Upper lobe of right lung (tissue), 1 donor: ENCODE data around the gene MOSPD2. TPM values are rescaled to one million over a fixed set of nuclear protein-coding genes. Genes with fewer than 3 reads are reported as not detected.

Experiments used
- ATAC-seq: fragments of 200-7000 bp; cut with Tn5 transposase; one replicate; pipeline ENCODE4 v1.9.1; 2020; ENCODE audit warnings: mild to moderate bottlenecking, moderate library complexity
- DNase-seq: peaks from one replicate; pipeline ENCODE4 v3.0.0-alpha.2; 2020
- H3K27ac ChIP-seq: fragments of 200-600 bp; one replicate; pipeline ENCODE4 v1.8.0; 2022
- H3K27me3 ChIP-seq: fragments of 200-600 bp; one replicate; pipeline ENCODE4 v1.8.0; 2022; ENCODE audit warnings: mild to moderate bottlenecking
- H3K36me3 ChIP-seq: fragments of 200-600 bp; one replicate; pipeline ENCODE4 v1.8.0; 2022
- H3K4me1 ChIP-seq: fragments of 200-600 bp; one replicate; pipeline ENCODE4 v1.8.0; 2022
- H3K4me3 ChIP-seq: fragments of 200-600 bp; one replicate; pipeline ENCODE4 v1.8.0; 2022; ENCODE audit warnings: mild to moderate bottlenecking
- H3K9me3 ChIP-seq: fragments of 200-600 bp; one replicate; pipeline ENCODE4 v1.8.0; 2022
- intact Hi-C: fragments of 100-400 bp; cut with DNase I; formaldehyde crosslinking; loops from one replicate; pipeline ENCODE4 v1.11.0; 2022
- long read RNA-seq: library from polyadenylated mRNA; unstranded; transcript quantifications from one replicate; pipeline ENCODE4 v2.0.0, GENCODE V29; 2021
- total RNA-seq: library from RNA; stranded (reverse); fragmentation: NEBNext Ultra II Directional; extraction: Animal tissue kit (Norgen Biotek cat#: 25700); gene quantifications from one replicate; pipeline ENCODE4 v1.2.1, GENCODE V29; 2021
- TF ChIP-seq, protein P1 (sequence below): fragments of 200-600 bp; IDR thresholded peaks from one replicate; pipeline ENCODE4 v1.8.0; 2022; ENCODE audit warnings: antibody characterized with exemption
- donor health status: DM: no; HTN: yes; CAD: no; lungs with severe emphysema.

MOSPD2 gene
- total RNA-seq, result 34.3 TPM
- long read RNA-seq, full-length matches to known transcripts, result 38 of 47 reads
- long read RNA-seq, partial matches to known transcripts, result 2 of 47 reads
- long read RNA-seq, other reads (novel, unspliced or antisense), result 7 of 47 reads

DNA sequence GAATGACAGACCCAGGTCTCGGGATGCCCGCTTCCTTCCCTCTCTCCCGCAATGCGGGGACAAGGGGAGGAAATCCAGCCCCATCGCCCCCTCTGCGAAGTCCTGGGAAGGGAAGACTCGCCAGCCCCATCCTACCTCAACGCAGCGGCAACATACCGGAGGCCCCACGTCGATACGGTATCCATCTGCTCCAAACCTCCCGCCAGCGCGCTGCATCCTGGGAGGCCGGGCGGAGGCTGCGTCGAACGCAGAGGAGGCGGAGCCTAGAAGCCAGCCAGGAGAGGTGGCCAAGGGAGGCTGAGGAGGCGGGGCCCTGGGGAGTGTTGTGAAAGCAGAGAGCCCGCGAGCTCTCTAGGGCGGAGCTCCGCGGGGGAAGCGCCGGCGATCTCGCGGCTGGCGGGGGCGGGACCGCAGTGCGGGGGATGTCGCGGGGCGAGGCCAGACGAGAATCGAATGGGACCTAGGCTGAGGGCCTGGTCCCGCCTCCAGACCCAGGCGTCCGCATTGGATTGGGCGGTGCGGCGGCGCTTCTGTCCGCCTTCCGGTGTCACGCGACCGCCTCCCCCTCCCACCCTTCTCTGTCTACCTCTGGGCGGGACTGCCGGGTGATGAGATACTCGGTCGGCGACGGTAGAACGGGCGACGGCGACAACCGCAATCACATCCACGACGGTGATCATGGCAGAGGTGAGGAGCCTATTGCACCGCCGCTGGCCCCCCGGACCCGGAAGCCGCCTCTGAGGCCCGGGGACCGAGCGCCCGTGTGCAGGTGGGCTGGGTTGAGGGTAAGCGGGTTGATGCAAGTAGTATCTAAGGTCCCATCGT is at the start of gene MOSPD2, which contains the start of gene FANCB:
Gene MOSPD2 (plus strand): TSS at position 571 of the 825 bp plus-strand sequence. CDS start 108 bp downstream, at position 679.
Gene FANCB (minus strand): TSS at position 219 of the 825 bp plus-strand sequence. CDS start 7,559 bp downstream, outside the sequence.
- H3K36me3 ChIP-seq, result no peaks in the 10 kb centered on the region
- H3K9me3 ChIP-seq, result no peaks in the 10 kb centered on the region
- H3K27me3 ChIP-seq, result no peaks in the 10 kb centered on the region
- DNase-seq, result peak; percentile 97
- intact Hi-C loops, result no loop called here
- peak; percentile 99 for ATAC-seq
- H3K4me1 ChIP-seq, result no peaks in the 10 kb centered on the region
- TF ChIP-seq, protein P1, sequence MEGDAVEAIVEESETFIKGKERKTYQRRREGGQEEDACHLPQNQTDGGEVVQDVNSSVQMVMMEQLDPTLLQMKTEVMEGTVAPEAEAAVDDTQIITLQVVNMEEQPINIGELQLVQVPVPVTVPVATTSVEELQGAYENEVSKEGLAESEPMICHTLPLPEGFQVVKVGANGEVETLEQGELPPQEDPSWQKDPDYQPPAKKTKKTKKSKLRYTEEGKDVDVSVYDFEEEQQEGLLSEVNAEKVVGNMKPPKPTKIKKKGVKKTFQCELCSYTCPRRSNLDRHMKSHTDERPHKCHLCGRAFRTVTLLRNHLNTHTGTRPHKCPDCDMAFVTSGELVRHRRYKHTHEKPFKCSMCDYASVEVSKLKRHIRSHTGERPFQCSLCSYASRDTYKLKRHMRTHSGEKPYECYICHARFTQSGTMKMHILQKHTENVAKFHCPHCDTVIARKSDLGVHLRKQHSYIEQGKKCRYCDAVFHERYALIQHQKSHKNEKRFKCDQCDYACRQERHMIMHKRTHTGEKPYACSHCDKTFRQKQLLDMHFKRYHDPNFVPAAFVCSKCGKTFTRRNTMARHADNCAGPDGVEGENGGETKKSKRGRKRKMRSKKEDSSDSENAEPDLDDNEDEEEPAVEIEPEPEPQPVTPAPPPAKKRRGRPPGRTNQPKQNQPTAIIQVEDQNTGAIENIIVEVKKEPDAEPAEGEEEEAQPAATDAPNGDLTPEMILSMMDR, result no peak
- peak within 1 kb of the TSS; percentile 78 for H3K27ac ChIP-seq
- H3K4me3 ChIP-seq, result peak within 1 kb of the TSS; percentile 72

DNA sequence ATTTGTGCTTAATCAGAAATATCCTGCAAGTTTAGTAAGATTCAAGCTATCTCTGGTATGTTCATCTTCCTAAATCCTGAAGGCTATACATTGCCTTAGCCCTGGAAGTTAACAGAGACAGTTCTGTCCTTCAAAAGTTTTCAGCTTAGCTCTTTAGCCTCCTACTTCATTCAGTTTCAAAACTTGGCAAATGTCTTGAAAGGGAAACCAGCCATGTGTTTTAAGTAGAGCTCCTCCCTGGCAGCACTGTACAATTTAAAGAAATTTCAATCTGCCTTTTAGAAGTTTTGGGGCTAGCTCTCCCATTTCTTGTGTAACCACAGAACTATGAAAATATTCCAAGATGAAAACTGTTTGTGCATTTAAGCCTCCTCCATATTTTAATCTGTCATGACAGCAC is 47.4 kb upstream of the MOSPD2 start:
- ATAC-seq (no peak), DNase-seq (no peak)
- TF ChIP-seq, protein P1, result no peak
- intact Hi-C loops, result no loop called here
- Histone ChIP-seq H3K4me3 (no peak overlapping the region), H3K9me3 (no peaks in the 10 kb centered on the region), H3K27me3 (no peaks in the 10 kb centered on the region), H3K36me3 (no peaks in the 10 kb centered on the region), H3K27ac (no peak overlapping the region), H3K4me1 (no peaks in the 10 kb centered on the region)

DNA sequence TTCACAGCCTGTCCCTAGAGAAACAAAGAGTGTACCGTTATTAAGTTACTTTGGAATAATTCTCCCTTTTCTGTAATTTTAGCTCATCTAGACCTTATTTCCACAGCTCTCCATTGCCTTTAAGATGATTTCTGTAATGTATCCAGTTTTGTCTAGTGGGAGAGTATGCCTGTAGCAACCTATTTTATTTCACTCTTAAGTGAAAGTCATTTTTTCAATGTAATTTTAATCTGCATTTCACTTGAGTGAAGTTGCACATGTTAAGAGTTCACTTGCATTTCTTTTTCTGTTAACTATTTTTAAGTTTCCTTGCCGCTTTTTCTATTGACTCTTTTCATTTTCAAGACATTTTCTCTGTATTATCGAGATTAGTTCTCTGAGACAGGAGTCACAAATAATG is 46.9 kb upstream of the MOSPD2 start:
- Histone ChIP-seq H3K9me3 (no peaks in the 10 kb centered on the region), H3K36me3 (no peaks in the 10 kb centered on the region), H3K4me1 (no peaks in the 10 kb centered on the region), H3K27ac (no peak overlapping the region), H3K4me3 (no peak overlapping the region), H3K27me3 (no peaks in the 10 kb centered on the region)
- ATAC-seq, result no peak
- intact Hi-C loops, result no loop called here
- DNase-seq, result no peak
- TF ChIP-seq, protein P1, result no peak

DNA sequence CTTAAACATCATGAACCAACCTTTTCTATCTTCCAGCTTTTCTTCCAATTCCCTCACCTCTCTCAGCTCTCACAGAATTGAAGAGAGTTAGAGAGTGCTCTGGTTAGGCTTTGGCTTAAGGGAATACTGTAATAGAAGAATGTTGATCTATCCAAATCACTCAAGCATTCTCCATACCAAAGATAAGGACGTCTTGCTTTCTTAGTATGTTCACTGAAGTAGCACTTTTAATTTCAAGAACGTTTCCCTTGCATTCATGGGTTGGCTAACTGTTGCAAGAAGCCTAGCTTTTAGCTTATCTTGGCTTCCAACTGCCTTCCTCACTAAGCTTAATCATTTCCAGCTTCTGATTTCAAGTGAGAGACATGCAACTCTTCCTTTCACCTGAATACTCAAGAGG is 43.6 kb upstream of the MOSPD2 start:
- intact Hi-C loops, result no loop called here
- Histone ChIP-seq H3K4me3 (no peak overlapping the region), H3K27me3 (no peaks in the 10 kb centered on the region), H3K36me3 (no peaks in the 10 kb centered on the region), H3K9me3 (no peaks in the 10 kb centered on the region), H3K27ac (no peak overlapping the region), H3K4me1 (no peaks in the 10 kb centered on the region)
- no peak for DNase-seq
- peak; percentile 79 for ATAC-seq
- TF ChIP-seq, protein P1, result no peak

DNA sequence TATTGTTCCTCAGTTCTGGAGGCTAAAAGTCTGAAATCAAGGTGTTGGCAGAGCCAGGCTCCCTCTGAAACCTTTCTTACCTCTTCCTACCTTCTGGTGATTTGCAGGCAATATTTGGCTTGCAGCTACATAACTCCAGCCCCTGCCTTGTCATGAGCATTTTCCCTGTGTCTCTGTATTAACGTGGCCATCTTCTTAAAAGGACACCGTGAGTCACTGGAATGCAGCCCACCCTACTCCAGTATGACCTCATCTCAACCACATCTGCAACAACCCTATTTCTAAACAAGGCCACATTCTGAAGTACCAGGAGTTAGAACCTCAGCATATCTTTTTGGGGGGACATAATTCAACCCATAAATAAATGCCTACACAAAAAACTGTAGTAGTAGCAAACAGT is 41.1 kb upstream of the MOSPD2 start:
- no peaks in the 10 kb centered on the region for H3K4me1 ChIP-seq
- H3K4me3 ChIP-seq, result no peak overlapping the region
- no peak overlapping the region for H3K27ac ChIP-seq
- no peaks in the 10 kb centered on the region for H3K9me3 ChIP-seq
- H3K36me3 ChIP-seq, result no peaks in the 10 kb centered on the region
- TF ChIP-seq, protein P1, result no peak
- intact Hi-C loops, result no loop called here
- no peaks in the 10 kb centered on the region for H3K27me3 ChIP-seq
- no peak for DNase-seq
- no peak for ATAC-seq
